ENCODE measurements around the gene ATMIN. TPM values are rescaled to one million over a fixed set of nuclear protein-coding genes. Genes with fewer than 3 reads are reported as not detected.

ATMIN gene
- total and polyA plus RNA-seq, 2 of the 13 experiments (the other 11 are each of a cell fraction or from before 2014, with no cell fraction given), result 34.6 to 60.4 TPM

- Histone ChIP-seq H3K4me2 (ENCODE audit: low read depth, low read length) (no peak overlapping the region), H3K9me3 (ENCODE audit: low read length) (no peaks in the 10 kb centered on the region; the same call in 1 of the 2 replicates), H3K79me2 (ENCODE audit: insufficient read depth, low read length) (peaks cover 98% of the 10 kb centered on the region), H3K27me3 (ENCODE audit: control insufficient read depth in 1 of 2, insufficient read depth in 2 of 2, low read length in 2 of 2) (no peaks in the 10 kb centered on the region; a peak in 1 of 5 replicates), H3K36me3 (replicated peaks in 1 of 2; ENCODE audit: control insufficient read depth in 1 of 2, insufficient read depth in 2 of 2, low read length in 2 of 2) (no peaks in the 10 kb centered on the region), H3K27ac (ENCODE audit: extremely low read length, insufficient read depth, low read length) (no peak overlapping the region), H2AFZ (ENCODE audit: low read length) (no peak overlapping the region), H4K20me1 (ENCODE audit: insufficient read depth, low read length) (peaks cover 12% of the 10 kb centered on the region), H3K4me3 (replicated peaks in 1 of 3; ENCODE audit: insufficient read depth in 1 of 3, low read depth in 2 of 3, low read length in 3 of 3) (no peak overlapping the region), H3K9ac (ENCODE audit: insufficient read depth, low read depth, low read length) (no peak overlapping the region), H3K4me1 (ENCODE audit: insufficient read depth, low read length) (peaks cover 72% of the 10 kb centered on the region)
- 96% methylated on average over 3 of the region's 3 CpGs for WGBS (ENCODE audit: low lambda C conversion rate)
- in situ Hi-C loops (cut with HindIII; ENCODE audit: extremely low pct_ligation_motif_present, low pct_unique_long_range_greater_than_20kb), result no loop called here
- ATAC-seq (no peak), DNase-seq (ENCODE audit: low spot score) (no peak), FAIRE-seq (no peak)
- TF ChIP-seq ZSCAN22 (CRISPR knock-in tag; IDR thresholded peaks at IDR 0.05) (no peak), RAD21 (CRISPR knock-in tag; IDR thresholded peaks at IDR 0.05) (no peak), DNMT3B (CRISPR knock-in tag; conservative IDR thresholded peaks at IDR 0.05) (no peak), RCOR2 (CRISPR knock-in tag; IDR thresholded peaks at IDR 0.05) (peak; percentile 43; the same call in 1 of the 2 replicates), ZNF619 (CRISPR knock-in tag; IDR thresholded peaks at IDR 0.05) (no peak)
- POLR2A ChIA-PET, result no interaction called here
- intact Hi-C loops (cut with micrococcal nuclease; ENCODE audit: unreplicated experiment), result no loop called here
- BruUV-seq (replicated peaks), result no TSS peak
- CTCF ChIA-PET (ENCODE audit: low intra/inter-chr PET ratio, low total read pairs), result no interaction called here
These were observed 34.8 kb upstream of the ATMIN start for GRCh38 chr16:81000873-81001272.

GRCh38 chr16:81001330-81001729, 34.3 kb upstream of the ATMIN start:
- ATAC-seq (no peak), DNase-seq (ENCODE audit: low spot score) (no peak), FAIRE-seq (no peak)
- H3K4me2 ChIP-seq (ENCODE audit: low read depth, low read length), result no peak overlapping the region
- no peaks in the 10 kb centered on the region; the same call in 1 of the 2 replicates for H3K9me3 ChIP-seq (ENCODE audit: low read length)
- WGBS (ENCODE audit: low lambda C conversion rate), result 79% methylated on average over 5 of the region's 5 CpGs
- H2AFZ ChIP-seq (ENCODE audit: low read length), result no peak overlapping the region
- TF ChIP-seq PAWR (CRISPR knock-in tag; IDR thresholded peaks at IDR 0.05; ENCODE audit: borderline replicate concordance), result no peak
- 0 out of 2 replicates have a peak, but pooled peaks have one; percentile 26 for TF ChIP-seq CEBPB (IDR thresholded peaks at IDR 0.05; ENCODE audit: borderline replicate concordance, low read depth, low read length)
- CTCF ChIA-PET (ENCODE audit: low intra/inter-chr PET ratio, low total read pairs), result no interaction called here
- in situ Hi-C loops (cut with HindIII; ENCODE audit: extremely low pct_ligation_motif_present, low pct_unique_long_range_greater_than_20kb) (no loop called here), intact Hi-C loops (cut with micrococcal nuclease; ENCODE audit: unreplicated experiment) (no loop called here)
- H3K4me1 ChIP-seq (ENCODE audit: insufficient read depth, low read length), result peaks cover 72% of the 10 kb centered on the region
- no peak overlapping the region for H3K27ac ChIP-seq (ENCODE audit: extremely low read length, insufficient read depth, low read length)
- H3K27me3 ChIP-seq (ENCODE audit: control insufficient read depth in 1 of 2, insufficient read depth in 2 of 2, low read length in 2 of 2), result no peaks in the 10 kb centered on the region; a peak in 1 of 5 replicates
- peaks cover 17% of the 10 kb centered on the region for H4K20me1 ChIP-seq (ENCODE audit: insufficient read depth, low read length)
- H3K36me3 ChIP-seq (replicated peaks in 1 of 2; ENCODE audit: control insufficient read depth in 1 of 2, insufficient read depth in 2 of 2, low read length in 2 of 2), result no peaks in the 10 kb centered on the region
- BruUV-seq (replicated peaks), result no TSS peak
- no peak overlapping the region for H3K4me3 ChIP-seq (replicated peaks in 1 of 3; ENCODE audit: insufficient read depth in 1 of 3, low read depth in 2 of 3, low read length in 3 of 3)
- POLR2A ChIA-PET, result no interaction called here
- H3K9ac ChIP-seq (ENCODE audit: insufficient read depth, low read depth, low read length), result no peak overlapping the region
- peaks cover 98% of the 10 kb centered on the region for H3K79me2 ChIP-seq (ENCODE audit: insufficient read depth, low read length)
